Duodenal mucosa (tissue), 2 donors: ENCODE data around the gene EPHB2.

Experiments
- H3K27ac ChIP-seq: one replicate; pipeline ENCODE4 v1.7.0; 2013; ENCODE audit warnings: low read depth, low read length
- H3K27me3 ChIP-seq, 2 donors: one replicate each; pipeline ENCODE4 v1.7.0; 2013; ENCODE audit warnings: low read length in 2 of 2, control low read depth in 1 of 2; ENCODE audit not compliant: insufficient read depth in 2 of 2, control insufficient read depth in 1 of 2
- H3K36me3 ChIP-seq, 2 donors: one replicate each; pipeline ENCODE4 v1.7.0; 2013; ENCODE audit warnings: low read length in 2 of 2, control low read depth in 1 of 2; ENCODE audit not compliant: insufficient read depth in 2 of 2, control insufficient read depth in 1 of 2
- H3K4me1 ChIP-seq, 2 donors: one replicate each; pipeline ENCODE4 v1.7.0; 2013; ENCODE audit warnings: low read length in 2 of 2, control low read depth in 1 of 2; ENCODE audit not compliant: insufficient read depth in 2 of 2, control insufficient read depth in 1 of 2
- H3K4me3 ChIP-seq, 2 donors: one replicate each; pipeline ENCODE4 v1.7.0; 2013; ENCODE audit warnings: low read length in 2 of 2, low read depth in 1 of 2
- H3K9ac ChIP-seq, 2 donors: one replicate each; pipeline ENCODE4 v1.7.0; 2013; ENCODE audit warnings: low read length in 2 of 2, low read depth in 1 of 2
- H3K9me3 ChIP-seq, 2 donors: one replicate each; pipeline ENCODE4 v1.7.0; 2013; ENCODE audit warnings: low read length in 2 of 2, control low read depth in 1 of 2; ENCODE audit not compliant: control insufficient read depth in 1 of 2

The EPHB2 gene

GRCh38 chr1:22874785-22875184 is 164.1 kb downstream of the EPHB2 start:
- peaks cover 11 to 12% of the 10 kb centered on the region in 2 donors for H3K4me1 ChIP-seq
- H3K9ac ChIP-seq: no peak overlapping the region
- H3K9me3 ChIP-seq: no peaks in the 10 kb centered on the region
- no peak overlapping the region for H3K27ac ChIP-seq
- no peak overlapping the region for H3K4me3 ChIP-seq
- peaks cover 10 to 47% of the 10 kb centered on the region in 2 donors for H3K36me3 ChIP-seq
- H3K27me3 ChIP-seq: no peaks in the 10 kb centered on the region

GRCh38 chr1:22875241-22875640 is 164.6 kb downstream of the EPHB2 start:
- Histone ChIP-seq H3K4me3 (no peak overlapping the region), H3K9ac (no peak overlapping the region), H3K4me1 (peaks cover 11 to 12% of the 10 kb centered on the region in 2 donors), H3K27me3 (no peaks in the 10 kb centered on the region), H3K36me3 (peaks cover 10 to 46% of the 10 kb centered on the region in 2 donors), H3K9me3 (no peaks in the 10 kb centered on the region), H3K27ac (no peak overlapping the region)

GRCh38 chr1:22875841-22876240 is 165.2 kb downstream of the EPHB2 start:
- peaks cover 10 to 46% of the 10 kb centered on the region in 2 donors for H3K36me3 ChIP-seq
- H3K9ac ChIP-seq: no peak overlapping the region
- peaks cover 11 to 12% of the 10 kb centered on the region in 2 donors for H3K4me1 ChIP-seq
- H3K27me3 ChIP-seq: no peaks in the 10 kb centered on the region
- no peak overlapping the region for H3K4me3 ChIP-seq
- H3K27ac ChIP-seq: no peak overlapping the region
- no peaks in the 10 kb centered on the region for H3K9me3 ChIP-seq

GRCh38 chr1:22876359-22877111 is 165.9 kb downstream of the EPHB2 start:
- H3K27me3 ChIP-seq: no peaks in the 10 kb centered on the region
- H3K4me1 ChIP-seq: peaks cover 11 to 12% of the 10 kb centered on the region in 2 donors
- peaks cover 10 to 40% of the 10 kb centered on the region in 2 donors for H3K36me3 ChIP-seq
- H3K27ac ChIP-seq: no peak overlapping the region
- H3K9me3 ChIP-seq: no peaks in the 10 kb centered on the region
- no peak overlapping the region for H3K9ac ChIP-seq
- H3K4me3 ChIP-seq: no peak overlapping the region

GRCh38 chr1:22877112-22877915 is 166.7 kb downstream of the EPHB2 start:
- no peak overlapping the region for H3K27ac ChIP-seq
- peaks cover 10 to 47% of the 10 kb centered on the region in 2 donors for H3K36me3 ChIP-seq
- no peaks in the 10 kb centered on the region for H3K9me3 ChIP-seq
- H3K27me3 ChIP-seq: no peaks in the 10 kb centered on the region
- H3K9ac ChIP-seq: no peak overlapping the region
- peaks cover 11 to 12% of the 10 kb centered on the region in 2 donors for H3K4me1 ChIP-seq
- no peak overlapping the region for H3K4me3 ChIP-seq

GRCh38 chr1:22877980-22878379 is 167.3 kb downstream of the EPHB2 start:
- H3K9me3 ChIP-seq: no peaks in the 10 kb centered on the region
- no peak overlapping the region for H3K27ac ChIP-seq
- no peak overlapping the region for H3K4me3 ChIP-seq
- H3K9ac ChIP-seq: no peak overlapping the region
- no peaks in the 10 kb centered on the region for H3K27me3 ChIP-seq
- H3K36me3 ChIP-seq: peaks cover 10 to 54% of the 10 kb centered on the region in 2 donors
- peaks cover 7 to 8% of the 10 kb centered on the region in 2 donors for H3K4me1 ChIP-seq

GRCh38 chr1:22878626-22879025 is 168.0 kb downstream of the EPHB2 start:
- Histone ChIP-seq H3K4me1 (peaks cover 3% of the 10 kb centered on the region in 2 donors), H3K4me3 (no peak overlapping the region), H3K9ac (no peak overlapping the region), H3K9me3 (no peaks in the 10 kb centered on the region), H3K36me3 (peaks cover 10 to 60% of the 10 kb centered on the region in 2 donors), H3K27ac (no peak overlapping the region), H3K27me3 (no peaks in the 10 kb centered on the region)

GRCh38 chr1:22879445-22879844 is 168.8 kb downstream of the EPHB2 start:
- Histone ChIP-seq H3K27ac (no peak overlapping the region), H3K4me1 (no peaks in the 10 kb centered on the region), H3K9me3 (no peaks in the 10 kb centered on the region), H3K27me3 (no peaks in the 10 kb centered on the region), H3K36me3 (peaks cover 5 to 62% of the 10 kb centered on the region in 2 donors), H3K9ac (no peak overlapping the region), H3K4me3 (no peak overlapping the region)

GRCh38 chr1:22880174-22880601 is 169.5 kb downstream of the EPHB2 start:
- no peak overlapping the region for H3K4me3 ChIP-seq
- H3K9me3 ChIP-seq: no peaks in the 10 kb centered on the region
- no peak overlapping the region for H3K9ac ChIP-seq
- H3K36me3 ChIP-seq: peaks cover 5 to 62% of the 10 kb centered on the region in 2 donors
- no peaks in the 10 kb centered on the region for H3K27me3 ChIP-seq
- H3K27ac ChIP-seq: no peak overlapping the region
- H3K4me1 ChIP-seq: no peaks in the 10 kb centered on the region

- Histone ChIP-seq H3K9ac (no peak overlapping the region), H3K27ac (no peak overlapping the region), H3K36me3 (peaks cover 2 to 51% of the 10 kb centered on the region in 2 donors), H3K4me1 (no peaks in the 10 kb centered on the region), H3K4me3 (no peak overlapping the region), H3K27me3 (no peaks in the 10 kb centered on the region), H3K9me3 (no peaks in the 10 kb centered on the region)
Measured at GRCh38 chr1:22883406-22883805, 172.8 kb downstream of the EPHB2 start.
